ENCODE data around the gene NRG2. TPM values are rescaled to one million over a fixed set of nuclear protein-coding genes. Genes with fewer than 3 reads are reported as not detected.

The NRG2 gene
- polyA plus RNA-seq, 3 donors = 0.01 TPM; not detected in 2

DNA sequence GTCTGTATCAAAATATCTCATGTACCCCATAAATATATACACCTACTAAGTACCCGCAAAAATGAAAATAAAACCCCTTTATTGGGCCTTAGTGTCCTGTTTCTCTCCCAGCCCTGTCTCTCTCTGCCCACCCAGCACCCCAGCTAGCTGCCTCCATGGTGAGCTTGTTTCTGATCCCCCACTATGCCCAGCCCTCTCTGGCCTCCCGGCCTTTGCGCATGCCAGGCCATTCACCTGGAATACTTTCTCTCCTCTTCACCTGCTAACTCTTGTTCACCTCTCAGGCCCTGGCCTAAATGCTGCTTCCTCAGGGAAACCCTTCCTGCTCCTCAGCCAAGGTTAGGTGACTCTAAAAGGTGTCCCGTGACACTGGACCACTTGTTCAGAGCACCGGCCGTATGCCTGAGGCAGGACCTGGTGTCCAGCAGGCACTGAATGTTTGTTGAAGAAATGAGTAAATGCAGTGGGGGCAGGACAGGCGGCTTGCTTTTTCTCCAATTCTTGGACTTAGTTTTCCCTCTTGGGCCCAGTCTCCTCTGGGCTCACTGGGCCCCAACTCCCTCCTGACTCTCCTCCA, 189.0 kb downstream of the NRG2 start:
- Histone ChIP-seq H3K4me3 (replicated peaks in 1 of 3; ENCODE audit: low read depth in 2 of 3, low read length in 3 of 3) (no peak overlapping the region), H3K9me3 (replicated peaks in 1 of 2; ENCODE audit: control insufficient read depth in 1 of 2, insufficient read depth in 1 of 2, low read length in 2 of 2) (no peaks in the 10 kb centered on the region), H3K79me2 (ENCODE audit: insufficient read depth, low read length) (no peaks in the 10 kb centered on the region), H3K27me3 (ENCODE audit: control insufficient read depth in 2 of 2, insufficient read depth in 2 of 2, low read length in 2 of 2) (peaks cover 1 to 16% of the 10 kb centered on the region in 2 donors), H2AFZ (ENCODE audit: insufficient read depth, low read depth, low read length, poor library complexity, severe bottlenecking) (no peak overlapping the region), H3K27ac (ENCODE audit: low read depth in 1 of 2, low read length in 2 of 2) (no peak overlapping the region), H4K20me1 (ENCODE audit: insufficient read depth, low read length) (no peaks in the 10 kb centered on the region), H3K36me3 (replicated peaks in 1 of 2; ENCODE audit: control insufficient read depth in 1 of 2, insufficient read depth in 2 of 2, low read length in 2 of 2) (no peaks in the 10 kb centered on the region), H3K4me1 (ENCODE audit: control insufficient read depth in 1 of 2, insufficient read depth in 2 of 2, low read length in 2 of 2) (no peaks in the 10 kb centered on the region), H3K4me2 (replicated peaks; ENCODE audit: extremely low read depth, low read length, poor library complexity, severe bottlenecking) (no peak overlapping the region), H3K9ac (ENCODE audit: insufficient read depth, low read length, poor library complexity, severe bottlenecking) (no peak overlapping the region)
- Mint-ChIP-seq H3K27me3 (ENCODE audit: low read depth in 3 of 3) (peaks cover 9 to 18% (median 16%) of the 10 kb centered on the region in 3 donors), H3K9me3 (no peaks in the 10 kb centered on the region), H3K4me1 (no peaks in the 10 kb centered on the region), H3K4me3 (no peak overlapping the region), H3K36me3 (no peaks in the 10 kb centered on the region), H3K27ac (peak overlapping the region in 1 of 7 donors; percentile 50)
- DNase-seq = no peak
- 94% methylated on average over 6 of the region's 7 CpGs for WGBS (ENCODE audit: insufficient coverage)
- TF ChIP-seq, protein P1, sequence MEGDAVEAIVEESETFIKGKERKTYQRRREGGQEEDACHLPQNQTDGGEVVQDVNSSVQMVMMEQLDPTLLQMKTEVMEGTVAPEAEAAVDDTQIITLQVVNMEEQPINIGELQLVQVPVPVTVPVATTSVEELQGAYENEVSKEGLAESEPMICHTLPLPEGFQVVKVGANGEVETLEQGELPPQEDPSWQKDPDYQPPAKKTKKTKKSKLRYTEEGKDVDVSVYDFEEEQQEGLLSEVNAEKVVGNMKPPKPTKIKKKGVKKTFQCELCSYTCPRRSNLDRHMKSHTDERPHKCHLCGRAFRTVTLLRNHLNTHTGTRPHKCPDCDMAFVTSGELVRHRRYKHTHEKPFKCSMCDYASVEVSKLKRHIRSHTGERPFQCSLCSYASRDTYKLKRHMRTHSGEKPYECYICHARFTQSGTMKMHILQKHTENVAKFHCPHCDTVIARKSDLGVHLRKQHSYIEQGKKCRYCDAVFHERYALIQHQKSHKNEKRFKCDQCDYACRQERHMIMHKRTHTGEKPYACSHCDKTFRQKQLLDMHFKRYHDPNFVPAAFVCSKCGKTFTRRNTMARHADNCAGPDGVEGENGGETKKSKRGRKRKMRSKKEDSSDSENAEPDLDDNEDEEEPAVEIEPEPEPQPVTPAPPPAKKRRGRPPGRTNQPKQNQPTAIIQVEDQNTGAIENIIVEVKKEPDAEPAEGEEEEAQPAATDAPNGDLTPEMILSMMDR (IDR thresholded peaks at IDR 0.05) = no peak
- intact Hi-C loops (cut with micrococcal nuclease) = no loop called here

DNA sequence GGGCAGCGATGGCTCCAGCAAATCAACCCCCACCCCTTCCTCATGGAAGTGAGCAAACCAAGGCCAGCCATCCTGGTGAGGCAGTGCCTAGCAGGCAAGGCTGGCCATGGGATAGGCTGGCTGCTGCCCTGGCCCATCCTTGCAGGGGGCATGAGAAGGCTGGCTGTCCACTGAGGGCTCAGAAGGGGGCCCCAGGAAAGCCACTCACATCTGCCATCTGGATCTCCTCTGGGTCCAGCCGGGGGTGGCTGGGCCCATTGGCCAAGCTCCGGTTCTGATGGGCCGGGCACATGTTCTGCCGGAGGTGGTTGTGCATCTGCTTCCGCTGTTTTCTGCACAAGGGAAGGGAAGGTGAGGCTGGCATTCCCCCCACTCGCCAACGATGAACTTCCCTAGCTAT, 190.4 kb downstream of the NRG2 start:
- Histone ChIP-seq H3K4me2 (replicated peaks; ENCODE audit: extremely low read depth, low read length, poor library complexity, severe bottlenecking) (no peak overlapping the region), H3K27ac (ENCODE audit: low read depth in 1 of 2, low read length in 2 of 2) (no peak overlapping the region), H3K4me3 (replicated peaks in 1 of 3; ENCODE audit: low read depth in 2 of 3, low read length in 3 of 3) (no peak overlapping the region), H3K36me3 (replicated peaks in 1 of 2; ENCODE audit: control insufficient read depth in 1 of 2, insufficient read depth in 2 of 2, low read length in 2 of 2) (no peaks in the 10 kb centered on the region), H4K20me1 (ENCODE audit: insufficient read depth, low read length) (no peaks in the 10 kb centered on the region), H3K9ac (ENCODE audit: insufficient read depth, low read length, poor library complexity, severe bottlenecking) (no peak overlapping the region), H3K9me3 (replicated peaks in 1 of 2; ENCODE audit: control insufficient read depth in 1 of 2, insufficient read depth in 1 of 2, low read length in 2 of 2) (no peaks in the 10 kb centered on the region), H3K79me2 (ENCODE audit: insufficient read depth, low read length) (no peaks in the 10 kb centered on the region), H3K4me1 (ENCODE audit: control insufficient read depth in 1 of 2, insufficient read depth in 2 of 2, low read length in 2 of 2) (no peaks in the 10 kb centered on the region), H2AFZ (ENCODE audit: insufficient read depth, low read depth, low read length, poor library complexity, severe bottlenecking) (no peak overlapping the region), H3K27me3 (ENCODE audit: control insufficient read depth in 2 of 2, insufficient read depth in 2 of 2, low read length in 2 of 2) (peaks cover 6 to 21% of the 10 kb centered on the region in 2 donors)
- peaks cover 0 to 2% (median 0%) of the 10 kb centered on the region in 7 donors for H3K9me3 Mint-ChIP-seq
- peaks cover 4% of the 10 kb centered on the region for H3K4me1 Mint-ChIP-seq
- no peaks in the 10 kb centered on the region for H3K36me3 Mint-ChIP-seq
- no peak for DNase-seq
- no peak overlapping the region for H3K27ac Mint-ChIP-seq
- H3K4me3 Mint-ChIP-seq = no peak overlapping the region
- peaks cover 14 to 27% (median 21%) of the 10 kb centered on the region in 3 donors for H3K27me3 Mint-ChIP-seq (ENCODE audit: low read depth in 3 of 3)
- whole genome bisulfite sequencing (ENCODE audit: insufficient coverage) = 100% methylated on average over 2 of the region's 8 CpGs
- TF ChIP-seq, protein P1 (IDR thresholded peaks at IDR 0.05) = no peak
- intact Hi-C loops (cut with micrococcal nuclease) = no loop called here
